HEK293 (cell line): ENCODE measurements around the gene NIT1.

Experiments
- CTCF ChIA-PET: fragments of 350-600 bp; formaldehyde crosslinking; extraction: SDS; loops from one replicate; lab custom pipeline; 2021; ENCODE audit warnings: antibody characterized with exemption; lab: Yijun Ruan, JAX
- POLR2A ChIA-PET: fragments of 300-600 bp; formaldehyde crosslinking; extraction: SDS; loops from one replicate; lab custom pipeline; 2020; ENCODE audit warnings: antibody characterized with exemption, inconsistent platforms; lab: Yijun Ruan, JAX
- H3K27ac ChIP-seq: fragments of 200-500 bp; sonication (Bioruptor generic); 2 replicates; pipeline ENCODE4 v1.5.1; 2014; ENCODE audit warnings: low read depth, low read length, control low read depth, inconsistent platforms; ENCODE audit errors: extremely low read depth
- H3K36me3 ChIP-seq, 2 experiments: fragments of 200-500 bp in 1 of 2; sonication (Bioruptor generic) in 1 of 2; 1 replicate in 1 of 2; 2 replicates in 1 of 2; pipeline ENCODE4 v1.5.1; 2014 to 2017; ENCODE audit warnings: inconsistent platforms in 2 of 2, low read length in 2 of 2; ENCODE audit not compliant: control insufficient read depth in 2 of 2, insufficient read depth in 1 of 2
- H3K4me1 ChIP-seq: fragments of 200-500 bp; sonication (Bioruptor generic); 2 replicates; pipeline ENCODE4 v1.5.1; 2014; ENCODE audit warnings: mild to moderate bottlenecking, low read length, inconsistent platforms; ENCODE audit not compliant: control insufficient read depth, insufficient read depth
- H3K4me3 ChIP-seq: 2 replicates; pipeline ENCODE4 v1.5.1; 2011; ENCODE audit warnings: low read depth, mild to moderate bottlenecking, control low read depth, low read length, moderate library complexity
- H3K9me3 ChIP-seq: fragments of 200-500 bp; sonication (Bioruptor generic); 2 replicates; pipeline ENCODE4 v1.5.1; 2014; ENCODE audit warnings: low read depth, low read length, inconsistent platforms; ENCODE audit not compliant: control insufficient read depth, insufficient read depth
- FEZF1 ChIP-seq: fragments of 450-650 bp; formaldehyde crosslinking; IDR thresholded peaks from 2 replicates; pipeline ENCODE4 v1.5.1; 2016; ENCODE audit warnings: missing biosample characterization, missing genetic modification characterization
- HIC1 ChIP-seq: fragments of 450-650 bp; formaldehyde crosslinking; IDR thresholded peaks from 2 replicates; pipeline ENCODE4 v1.5.1; 2016; ENCODE audit warnings: missing biosample characterization, missing genetic modification characterization
- KLF10 ChIP-seq: fragments of 450-650 bp; IDR thresholded peaks from 2 replicates; pipeline ENCODE4 v1.5.1; 2018; ENCODE audit warnings: missing biosample characterization, mild to moderate bottlenecking, missing genetic modification characterization
- KLF16 ChIP-seq: fragments of 450-650 bp; formaldehyde crosslinking; IDR thresholded peaks from 2 replicates; pipeline ENCODE4 v1.5.1; 2017; ENCODE audit warnings: missing biosample characterization, missing genetic modification characterization
- RBAK ChIP-seq: fragments of 450-650 bp; formaldehyde crosslinking; IDR thresholded peaks from 2 replicates; pipeline ENCODE4 v1.5.1; 2016; ENCODE audit warnings: missing biosample characterization, missing genetic modification characterization
- REST ChIP-seq: fragments of 450-650 bp; formaldehyde crosslinking; IDR thresholded peaks from 2 replicates; pipeline ENCODE4 v1.5.1; 2016; ENCODE audit warnings: missing biosample characterization, missing genetic modification characterization
- SCRT1 ChIP-seq: fragments of 450-650 bp; formaldehyde crosslinking; IDR thresholded peaks from 2 replicates; pipeline ENCODE4 v1.5.1; 2016; ENCODE audit warnings: missing biosample characterization, missing genetic modification characterization, borderline replicate concordance
- SCRT2 ChIP-seq: fragments of 450-650 bp; formaldehyde crosslinking; IDR thresholded peaks from 2 replicates; pipeline ENCODE4 v1.5.1; 2016; ENCODE audit warnings: missing biosample characterization, missing genetic modification characterization
- SETDB1 ChIP-seq: IDR thresholded peaks from one replicate; pipeline ENCODE4 v1.6.1; 2017; ENCODE audit warnings: mild to moderate bottlenecking, low read length, moderate library complexity, mixed read lengths; ENCODE audit not compliant: insufficient read length
- YY2 ChIP-seq: fragments of 450-650 bp; formaldehyde crosslinking; IDR thresholded peaks from 2 replicates; pipeline ENCODE4 v1.5.1; 2016; ENCODE audit warnings: missing biosample characterization, missing genetic modification characterization
- ZBTB26 ChIP-seq: fragments of 450-650 bp; formaldehyde crosslinking; optimal IDR thresholded peaks from 2 replicates; pipeline ENCODE3; 2016; ENCODE audit warnings: missing biosample characterization, mild to moderate bottlenecking, missing genetic modification characterization
- ZBTB49 ChIP-seq: fragments of 450-650 bp; formaldehyde crosslinking; IDR thresholded peaks from 2 replicates; pipeline ENCODE4 v1.5.1; 2016; ENCODE audit warnings: missing biosample characterization, missing genetic modification characterization, low read depth
- ZNF133 ChIP-seq: fragments of 450-650 bp; formaldehyde crosslinking; IDR thresholded peaks from 2 replicates; pipeline ENCODE4 v1.5.1; 2016; ENCODE audit warnings: missing biosample characterization, missing genetic modification characterization
- ZNF157 ChIP-seq: fragments of 450-650 bp; formaldehyde crosslinking; IDR thresholded peaks from 2 replicates; pipeline ENCODE4 v1.5.1; 2016; ENCODE audit warnings: missing biosample characterization, missing genetic modification characterization
- ZNF223 ChIP-seq: fragments of 450-650 bp; formaldehyde crosslinking; IDR thresholded peaks from 2 replicates; pipeline ENCODE4 v1.5.1; 2016; ENCODE audit warnings: missing biosample characterization, missing genetic modification characterization
- ZNF529 ChIP-seq: fragments of 450-650 bp; formaldehyde crosslinking; IDR thresholded peaks from 2 replicates; pipeline ENCODE4 v1.5.1; 2017; ENCODE audit warnings: missing genetic modification characterization, missing biosample characterization; ENCODE audit not compliant: insufficient replicate concordance
- ZNF600 ChIP-seq: fragments of 450-650 bp; formaldehyde crosslinking; IDR thresholded peaks from 2 replicates; pipeline ENCODE4 v1.5.1; 2016; ENCODE audit warnings: missing biosample characterization, missing genetic modification characterization
- ZNF639 ChIP-seq: fragments of 450-650 bp; formaldehyde crosslinking; IDR thresholded peaks from 2 replicates; pipeline ENCODE4 v1.5.1; 2016; ENCODE audit warnings: missing biosample characterization, missing genetic modification characterization
- ZSCAN30 ChIP-seq: fragments of 450-650 bp; IDR thresholded peaks from 2 replicates; pipeline ENCODE4 v1.5.1; 2018; ENCODE audit warnings: missing biosample characterization, mild to moderate bottlenecking, missing genetic modification characterization, moderate library complexity

Gene NIT1

GRCh38 chr1:161122967-161123366 lies 5.1 kb downstream of the NIT1 start:
- peaks cover 7% of the 10 kb centered on the region for H3K4me1 ChIP-seq
- TF ChIP-seq ZBTB26 (tag by site-specific recombination): no peak
- no peak for TF ChIP-seq RBAK (tag by site-specific recombination)
- no peak for TF ChIP-seq REST (tag by site-specific recombination)
- TF ChIP-seq KLF16 (tag by site-specific recombination): no peak
- no peak for TF ChIP-seq YY2 (tag by site-specific recombination)
- TF ChIP-seq ZBTB49 (tag by site-specific recombination): no peak
- TF ChIP-seq ZNF529: no peak
- TF ChIP-seq ZSCAN30 (tag by site-specific recombination): no peak
- no peak for TF ChIP-seq ZNF223 (tag by site-specific recombination)
- TF ChIP-seq, all 188 proteins: peak for 0
- CTCF ChIA-PET: interaction anchor here (0.6 kb wide), 1 partner anchor 48 kb away, joined by 3 read pairs; no protein-coding TSS in a partner anchor
- Histone ChIP-seq H3K9me3 (no peaks in the 10 kb centered on the region), H3K36me3 (peaks cover 20 to 89% of the 10 kb centered on the region in 2 experiments), H3K27ac (no peak overlapping the region), H3K4me3 (no peak overlapping the region)
- POLR2A ChIA-PET: interaction anchor here (0.6 kb wide), 1 partner anchor 15 kb away, joined by 3 read pairs; no protein-coding TSS in a partner anchor

GRCh38 chr1:161127649-161128048 lies 9.7 kb downstream of the NIT1 start:
- Histone ChIP-seq H3K36me3 (peaks cover 11 to 73% of the 10 kb centered on the region in 2 experiments), H3K4me3 (no peak overlapping the region), H3K9me3 (no peaks in the 10 kb centered on the region), H3K27ac (no peak overlapping the region), H3K4me1 (0 out of 2 replicates have a peak, but pooled peaks cover 2% of the 10 kb centered on the region)
- CTCF ChIA-PET: interaction anchor here (0.7 to 1.2 kb wide), 3 partner anchors 10 to 961 kb away, joined by 3 to 4 read pairs (median 4); partner anchors contain the start of gene KLHDC9
- TF ChIP-seq SCRT1 (tag by site-specific recombination) (peak; percentile 90), FEZF1 (tag by site-specific recombination) (no peak), SCRT2 (peak; percentile 96)
- POLR2A ChIA-PET: interaction anchor here (1.0 kb wide), 1 partner anchor 10 kb away, joined by 4 read pairs; the partner anchor contains the start of genes NIT1 and PFDN2

- Histone ChIP-seq H3K4me1 (0 out of 2 replicates have a peak, but pooled peaks cover 2% of the 10 kb centered on the region), H3K36me3 (peaks cover 6 to 62% of the 10 kb centered on the region in 2 experiments; a peak in 2 of 3 replicates), H3K9me3 (no peaks in the 10 kb centered on the region), H3K4me3 (no peak overlapping the region), H3K27ac (no peak overlapping the region)
- ChIA-PET CTCF (interaction anchor here (0.9 kb wide), 1 partner anchor 11 kb away, joined by 3 read pairs; no protein-coding TSS in a partner anchor), POLR2A (no interaction called here)
- TF ChIP-seq ZNF600 (tag by site-specific recombination) (no peak), ZNF133 (no peak), ZNF639 (tag by site-specific recombination) (no peak), KLF10 (no peak), SETDB1 (no peak), ZNF157 (tag by site-specific recombination) (no peak), HIC1 (tag by site-specific recombination) (no peak)
Observed at GRCh38 chr1:161128591-161129420, 10.9 kb downstream of the NIT1 start.
